HepG2 (cell line): ENCODE data around the gene MAP2K5. TPM values are rescaled to one million over a fixed set of nuclear protein-coding genes. Genes with fewer than 3 reads are reported as not detected.
A peak's percentile ranks its signal among the peaks of the same experiment; 100 is the strongest.

Experiments used
- GRHL1 ChIP-seq: sonication (generic); formaldehyde crosslinking; conservative IDR thresholded peaks from 2 replicates; pipeline ENCODE4 v1.8.0; 2022; ENCODE audit warnings: missing genetic modification reagents
- LCORL ChIP-seq, 2 experiments: fragments of 450-650 bp in 1 of 2; sonication (generic) in 1 of 2; formaldehyde crosslinking in 1 of 2; IDR thresholded peaks; 2 replicates each; pipeline versions ENCODE4 v1.5.0 to v1.6.1; 2017 to 2020; ENCODE audit warnings: antibody characterized with exemption in 1 of 2, missing genetic modification reagents in 1 of 2
- MEIS2 ChIP-seq: sonication (generic); formaldehyde crosslinking; IDR thresholded peaks from 2 replicates; pipeline ENCODE4 v1.9.0; 2021; ENCODE audit warnings: mild to moderate bottlenecking, missing genetic modification reagents
- SNAPC4 ChIP-seq: sonication (generic); formaldehyde crosslinking; IDR thresholded peaks from 2 replicates; pipeline ENCODE4 v1.4.0; 2020; ENCODE audit warnings: mild to moderate bottlenecking, missing genetic modification reagents
- ZBTB25 ChIP-seq: IDR thresholded peaks from 2 replicates; pipeline ENCODE4 v1.6.1; 2018; ENCODE audit warnings: missing genetic modification reagents
- ZKSCAN8 ChIP-seq: IDR thresholded peaks from 2 replicates; pipeline ENCODE4 v1.6.1; 2016; ENCODE audit warnings: borderline replicate concordance, missing genetic modification reagents, missing compliant biosample characterization
- ZNF30 ChIP-seq: sonication (generic); formaldehyde crosslinking; IDR thresholded peaks from 2 replicates; pipeline ENCODE4 v1.5.0; 2020; ENCODE audit warnings: mild to moderate bottlenecking, missing genetic modification reagents
- ZNF503 ChIP-seq: sonication (generic); formaldehyde crosslinking; IDR thresholded peaks from 2 replicates; pipeline ENCODE4 v1.4.0; 2020; ENCODE audit warnings: missing genetic modification reagents
- ZNF577 ChIP-seq: sonication (generic); formaldehyde crosslinking; IDR thresholded peaks from 2 replicates; pipeline ENCODE4 v1.4.0; 2020; ENCODE audit warnings: mild to moderate bottlenecking, low read depth, missing genetic modification reagents, borderline replicate concordance
- polyA plus RNA-seq, 8 experiments: library from polyadenylated mRNA; depleted of rRNA in 3 of 8; stranded (reverse) in 7 of 8; unstranded in 1 of 8; fragments of >200 nt; fragmentation: Illumina TruSeq in 4 of 8; extraction: Trizol in 4 of 8; gene quantifications; 2 replicates each; pipeline versions ENCODE4 v1.2.1 to v1.2.3, GENCODE V29; 2011 to 2016; ENCODE audit warnings: low read depth in 4 of 8, missing spikeins in 1 of 8, mixed read lengths in 1 of 8; ENCODE audit not compliant: insufficient read depth in 1 of 8
- total RNA-seq, 5 experiments: library from RNA; depleted of rRNA; stranded (reverse); fragments of >200 nt; fragmentation: Illumina TruSeq; extraction: Trizol; gene quantifications; 2 replicates each; pipeline ENCODE4 v1.2.3, GENCODE V29; 2016; ENCODE audit warnings: low read depth in 1 of 5
- TF ChIP-seq, protein P1 (sequence below), 2 experiments: sonication (generic) in 1 of 2; formaldehyde crosslinking in 1 of 2; IDR thresholded peaks; 2 replicates each; pipeline versions ENCODE4 v1.5.1 to v1.6.1; 2011 to 2020; ENCODE audit warnings: borderline replicate concordance in 1 of 2, low read depth in 1 of 2, low read length in 1 of 2, mild to moderate bottlenecking in 1 of 2, missing genetic modification reagents in 1 of 2, moderate library complexity in 1 of 2
- TF ChIP-seq, protein P2 (sequence below): IDR thresholded peaks from 2 replicates; pipeline ENCODE4 v1.6.1; 2016; ENCODE audit warnings: low read depth, control low read depth

MAP2K5 gene
- total and polyA plus RNA-seq, 2 of the 13 experiments (the other 11 are each of a cell fraction or from before 2014, with no cell fraction given) = 4.0 to 4.3 TPM

DNA sequence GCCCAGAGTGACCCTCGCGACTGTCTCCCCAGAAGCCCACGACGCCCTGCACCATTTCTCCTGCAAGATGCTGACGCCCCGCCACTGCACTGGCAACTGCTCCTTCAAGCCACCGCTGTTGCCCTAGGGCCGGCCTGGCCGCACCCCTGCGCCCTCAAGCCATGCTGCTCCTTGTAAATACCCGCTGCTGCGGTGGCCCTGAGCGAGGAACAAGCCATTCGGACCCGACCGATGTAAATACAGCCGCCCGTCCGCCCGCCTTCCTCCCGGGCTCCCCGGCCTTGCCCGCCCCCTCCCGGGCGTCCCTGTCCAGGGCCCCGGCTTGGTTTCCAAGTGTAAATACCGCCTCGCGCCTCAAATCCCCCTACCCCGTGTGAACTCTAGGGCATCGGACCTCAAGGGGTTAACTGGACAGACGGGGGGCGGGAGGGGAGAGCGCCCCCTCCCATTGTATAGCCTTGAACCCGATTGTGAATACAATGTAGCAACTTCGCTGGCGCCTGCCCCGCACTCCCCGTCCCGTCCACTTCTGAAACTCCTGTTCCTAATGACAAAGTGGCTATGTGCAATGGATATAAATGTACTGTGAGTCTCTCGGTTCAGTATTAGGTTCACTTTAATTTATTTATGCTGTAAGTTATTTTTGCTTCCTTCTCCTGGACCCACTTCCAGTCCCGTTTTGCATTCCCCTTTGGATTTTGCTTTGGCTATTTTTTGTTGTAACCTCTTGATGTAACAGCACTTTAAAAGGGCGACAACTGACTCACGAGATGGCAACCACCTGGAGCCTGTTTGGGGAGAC is 291.4 kb downstream of the MAP2K5 start (continued):
- TF ChIP-seq LCORL (IDR thresholded peaks at IDR 0.05) = no peak
- peak; percentile 67; the same call in 1 of the 2 replicates for TF ChIP-seq LCORL (CRISPR knock-in tag; IDR thresholded peaks at IDR 0.05)
- no peak for TF ChIP-seq ZBTB25 (CRISPR knock-in tag)
- no peak for TF ChIP-seq ZNF30 (CRISPR knock-in tag)
- TF ChIP-seq ZKSCAN8 (CRISPR knock-in tag) = no peak
- TF ChIP-seq, protein P1, sequence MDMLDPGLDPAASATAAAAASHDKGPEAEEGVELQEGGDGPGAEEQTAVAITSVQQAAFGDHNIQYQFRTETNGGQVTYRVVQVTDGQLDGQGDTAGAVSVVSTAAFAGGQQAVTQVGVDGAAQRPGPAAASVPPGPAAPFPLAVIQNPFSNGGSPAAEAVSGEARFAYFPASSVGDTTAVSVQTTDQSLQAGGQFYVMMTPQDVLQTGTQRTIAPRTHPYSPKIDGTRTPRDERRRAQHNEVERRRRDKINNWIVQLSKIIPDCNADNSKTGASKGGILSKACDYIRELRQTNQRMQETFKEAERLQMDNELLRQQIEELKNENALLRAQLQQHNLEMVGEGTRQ (IDR thresholded peaks at IDR 0.05; ENCODE audit: low read depth, low read length) = no peak
- TF ChIP-seq, protein P1 (CRISPR knock-in tag; IDR thresholded peaks at IDR 0.05; ENCODE audit: borderline replicate concordance) = no peak
- no peak for TF ChIP-seq MEIS2
- no peak for TF ChIP-seq ZNF503 (CRISPR knock-in tag)
- TF ChIP-seq SNAPC4 (CRISPR knock-in tag) = no peak
- TF ChIP-seq ZNF577 (CRISPR knock-in tag) = no peak
- no peak for TF ChIP-seq GRHL1 (CRISPR knock-in tag)
- TF ChIP-seq, protein P2, sequence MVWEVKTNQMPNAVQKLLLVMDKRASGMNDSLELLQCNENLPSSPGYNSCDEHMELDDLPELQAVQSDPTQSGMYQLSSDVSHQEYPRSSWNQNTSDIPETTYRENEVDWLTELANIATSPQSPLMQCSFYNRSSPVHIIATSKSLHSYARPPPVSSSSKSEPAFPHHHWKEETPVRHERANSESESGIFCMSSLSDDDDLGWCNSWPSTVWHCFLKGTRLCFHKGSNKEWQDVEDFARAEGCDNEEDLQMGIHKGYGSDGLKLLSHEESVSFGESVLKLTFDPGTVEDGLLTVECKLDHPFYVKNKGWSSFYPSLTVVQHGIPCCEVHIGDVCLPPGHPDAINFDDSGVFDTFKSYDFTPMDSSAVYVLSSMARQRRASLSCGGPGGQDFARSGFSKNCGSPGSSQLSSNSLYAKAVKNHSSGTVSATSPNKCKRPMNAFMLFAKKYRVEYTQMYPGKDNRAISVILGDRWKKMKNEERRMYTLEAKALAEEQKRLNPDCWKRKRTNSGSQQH (CRISPR knock-in tag) = no peak
